BLaER1 treated with 17β-estradiol and CSF1 and Interleukin-3, amounts not matched to agents 10 nM and 100 nM (cell line): Measurements from ENCODE around the gene ACAA2.
"Not testable (repeated sequence)": the region's sequence is repeated elsewhere in the genome, so short reads cannot be mapped to it uniquely, and the experiment has no call there.

Experiments
- H3K27ac ChIP-seq, 11 experiments: shearing (Covaris generic); formaldehyde crosslinking; 2 replicates each; pipeline ENCODE4 v1.8.1; 2022
- H3K27me3 ChIP-seq, 11 experiments: shearing (Covaris generic); formaldehyde crosslinking; 2 replicates each; pipeline ENCODE4 v1.8.1; 2022
- H3K36me3 ChIP-seq, 11 experiments: shearing (Covaris generic); formaldehyde crosslinking; 2 replicates each; pipeline ENCODE4 v1.8.1; 2022
- H3K4me1 ChIP-seq, 10 experiments: shearing (Covaris generic); formaldehyde crosslinking; 2 replicates each; pipeline ENCODE4 v1.8.1; 2022
- H3K4me2 ChIP-seq, 11 experiments: shearing (Covaris generic); formaldehyde crosslinking; 2 replicates each; pipeline ENCODE4 v1.8.1; 2022
- H3K4me3 ChIP-seq, 10 experiments: shearing (Covaris generic); formaldehyde crosslinking; 2 replicates each; pipeline ENCODE4 v1.8.1; 2022
- H3K9ac ChIP-seq, 11 experiments: shearing (Covaris generic); formaldehyde crosslinking; 2 replicates each; pipeline ENCODE4 v1.8.1; 2022
- H3K9me3 ChIP-seq, 11 experiments: shearing (Covaris generic); formaldehyde crosslinking; replicated peaks in 1 of 11; 2 replicates each; pipeline ENCODE4 v1.8.1; 2022
- H4K20me1 ChIP-seq, 11 experiments: shearing (Covaris generic); formaldehyde crosslinking; 2 replicates each; pipeline ENCODE4 v1.8.1; 2022
- Cebpa-rat ChIP-seq, 11 experiments: shearing (Covaris generic); IDR thresholded peaks; 2 replicates each; pipeline ENCODE4 v1.8.1; 2022

Gene ACAA2

GRCh38 chr18:49839012-49839411, 25.7 kb upstream of the ACAA2 start:
- no peak overlapping the region for H3K27ac ChIP-seq
- no peak overlapping the region for H3K4me3 ChIP-seq
- H3K27me3 ChIP-seq = no peaks in the 10 kb centered on the region
- H3K9ac ChIP-seq = no peak overlapping the region
- no peak overlapping the region for H3K4me2 ChIP-seq
- no peaks in the 10 kb centered on the region for H3K9me3 ChIP-seq
- TF ChIP-seq Cebpa-rat (IDR thresholded peaks at IDR 0.05) = no peak
- 0 out of 20 replicates have a peak, but pooled peaks cover 0 to 2% (median 0%) of the 10 kb centered on the region in 10 experiments for H3K4me1 ChIP-seq
- no peaks in the 10 kb centered on the region for H3K36me3 ChIP-seq
- no peaks in the 10 kb centered on the region; a peak in 1 of 22 replicates for H4K20me1 ChIP-seq

GRCh38 chr18:49838381-49838780, 25.0 kb upstream of the ACAA2 start:
- H3K9ac ChIP-seq = no peak overlapping the region
- H4K20me1 ChIP-seq = no peaks in the 10 kb centered on the region; a peak in 1 of 22 replicates
- no peak overlapping the region for H3K4me2 ChIP-seq
- H3K27me3 ChIP-seq = no peaks in the 10 kb centered on the region
- no peak for TF ChIP-seq Cebpa-rat (IDR thresholded peaks at IDR 0.05)
- no peak overlapping the region for H3K27ac ChIP-seq
- H3K4me1 ChIP-seq = no peaks in the 10 kb centered on the region
- no peaks in the 10 kb centered on the region for H3K9me3 ChIP-seq
- H3K36me3 ChIP-seq = no peaks in the 10 kb centered on the region
- H3K4me3 ChIP-seq = no peak overlapping the region

GRCh38 chr18:49837889-49838288, 24.6 kb upstream of the ACAA2 start:
- no peaks in the 10 kb centered on the region; a peak in 1 of 22 replicates for H4K20me1 ChIP-seq
- no peak overlapping the region for H3K27ac ChIP-seq
- H3K9ac ChIP-seq = no peak overlapping the region
- H3K27me3 ChIP-seq = no peaks in the 10 kb centered on the region
- H3K4me3 ChIP-seq = no peak overlapping the region
- H3K4me1 ChIP-seq = no peaks in the 10 kb centered on the region
- no peaks in the 10 kb centered on the region for H3K9me3 ChIP-seq
- no peak for TF ChIP-seq Cebpa-rat (IDR thresholded peaks at IDR 0.05)
- no peak overlapping the region for H3K4me2 ChIP-seq
- H3K36me3 ChIP-seq = no peaks in the 10 kb centered on the region

DNA sequence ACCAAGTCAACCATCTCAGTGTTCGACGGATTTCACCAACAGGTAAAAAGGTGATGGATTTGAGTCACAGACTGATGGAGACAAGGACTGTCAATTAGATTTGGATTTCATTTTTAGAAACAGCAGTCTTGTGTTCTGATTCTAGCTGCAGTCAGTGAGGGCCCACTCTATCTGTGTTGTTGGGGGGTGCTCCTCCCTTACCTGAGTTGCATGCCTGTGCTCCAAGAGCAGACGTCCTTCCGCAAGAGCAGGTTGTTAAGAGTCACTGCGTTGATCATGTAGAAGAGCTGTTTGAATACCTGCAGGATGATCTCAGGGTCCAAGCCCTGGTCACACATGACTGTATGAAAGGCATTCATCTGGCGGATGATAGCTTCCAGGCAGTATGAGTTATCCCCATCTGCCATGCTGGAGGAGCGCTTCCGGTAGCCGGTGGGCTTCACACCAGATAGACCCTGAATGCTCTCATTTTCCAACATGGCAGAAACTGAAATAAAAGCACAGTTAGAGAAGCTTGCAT, 24.0 kb upstream of the ACAA2 start:
- H3K9me3 ChIP-seq, H3K27ac ChIP-seq, H3K4me1 ChIP-seq, H3K4me2 ChIP-seq, H3K9ac ChIP-seq, H4K20me1 ChIP-seq, H3K36me3 ChIP-seq, H3K4me3 ChIP-seq, H3K27me3 ChIP-seq: not testable (repeated sequence)

DNA sequence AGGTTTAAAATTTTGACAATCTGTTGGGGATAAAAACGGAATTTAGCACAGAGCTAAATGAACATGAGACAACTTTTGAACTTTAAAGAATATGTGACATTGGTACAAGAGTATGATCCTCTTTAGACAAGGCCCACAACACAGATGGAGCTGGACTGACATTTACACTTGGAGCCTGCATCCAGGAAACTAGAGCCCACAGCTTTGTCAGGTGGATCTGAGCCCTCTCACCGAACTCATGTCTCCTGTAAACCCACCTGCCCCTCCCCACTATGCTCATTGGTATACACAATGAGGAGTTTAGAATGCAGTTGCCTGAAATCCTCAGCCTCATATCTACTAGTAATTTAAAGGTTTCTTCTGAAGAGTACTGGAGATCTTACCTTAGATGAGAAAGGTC, 22.1 kb upstream of the ACAA2 start:
- no peaks in the 10 kb centered on the region for H3K27me3 ChIP-seq
- H3K4me3 ChIP-seq = no peak overlapping the region
- no peaks in the 10 kb centered on the region for H3K4me1 ChIP-seq
- H3K9me3 ChIP-seq = peaks cover 3 to 7% (median 5%) of the 10 kb centered on the region in 11 experiments; a peak in 17 of 22 replicates
- TF ChIP-seq Cebpa-rat (IDR thresholded peaks at IDR 0.05) = no peak
- H4K20me1 ChIP-seq = no peaks in the 10 kb centered on the region
- no peak overlapping the region for H3K9ac ChIP-seq
- H3K27ac ChIP-seq = no peak overlapping the region
- no peak overlapping the region for H3K4me2 ChIP-seq
- H3K36me3 ChIP-seq = no peaks in the 10 kb centered on the region

- no peak overlapping the region for H3K27ac ChIP-seq
- H3K36me3 ChIP-seq = no peaks in the 10 kb centered on the region
- H3K4me2 ChIP-seq = no peak overlapping the region
- TF ChIP-seq Cebpa-rat (IDR thresholded peaks at IDR 0.05) = no peak
- peaks cover 4 to 17% (median 7%) of the 10 kb centered on the region in 11 experiments; a peak in 17 of 22 replicates for H3K9me3 ChIP-seq
- H3K4me1 ChIP-seq = no peaks in the 10 kb centered on the region
- no peaks in the 10 kb centered on the region for H4K20me1 ChIP-seq
- no peaks in the 10 kb centered on the region for H3K27me3 ChIP-seq
- H3K4me3 ChIP-seq = no peak overlapping the region
- no peak overlapping the region for H3K9ac ChIP-seq
Measured at GRCh38 chr18:49834258-49834657, 20.9 kb upstream of the ACAA2 start.

DNA sequence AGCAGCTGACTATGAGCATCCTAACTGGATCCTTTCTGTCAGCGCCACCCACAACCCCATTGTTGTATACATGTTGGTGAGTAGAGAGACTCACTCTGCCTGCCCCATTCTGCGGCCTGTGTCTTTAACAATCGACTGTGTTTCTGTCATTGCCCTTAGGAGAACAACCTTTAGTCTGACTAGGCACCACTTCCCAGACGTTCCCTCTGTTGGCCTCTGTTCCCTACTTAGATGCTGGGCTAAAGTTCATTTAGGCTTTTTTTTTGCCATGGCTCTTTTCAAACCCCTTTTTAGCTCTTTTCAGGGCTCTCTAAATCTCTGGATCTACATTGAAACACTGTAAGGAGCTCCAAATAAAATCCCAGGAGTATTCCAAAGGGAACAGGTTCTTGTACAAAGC, 20.5 kb upstream of the ACAA2 start:
- H3K4me2 ChIP-seq = no peak overlapping the region
- no peak overlapping the region for H3K27ac ChIP-seq
- no peaks in the 10 kb centered on the region for H3K27me3 ChIP-seq
- no peak overlapping the region for H3K4me3 ChIP-seq
- no peaks in the 10 kb centered on the region for H3K36me3 ChIP-seq
- H3K9ac ChIP-seq = no peak overlapping the region
- H3K4me1 ChIP-seq = no peaks in the 10 kb centered on the region
- no peak for TF ChIP-seq Cebpa-rat (IDR thresholded peaks at IDR 0.05)
- no peaks in the 10 kb centered on the region for H4K20me1 ChIP-seq
- H3K9me3 ChIP-seq = peaks cover 4 to 18% (median 7%) of the 10 kb centered on the region in 11 experiments; a peak in 17 of 22 replicates

GRCh38 chr18:49832221-49832647, 18.9 kb upstream of the ACAA2 start:
- Histone ChIP-seq H3K9me3 (peaks cover 13 to 30% (median 17%) of the 10 kb centered on the region in 11 experiments), H3K4me3 (no peak overlapping the region), H4K20me1 (no peaks in the 10 kb centered on the region), H3K9ac (no peak overlapping the region), H3K36me3 (peaks cover 0 to 2% (median 0%) of the 10 kb centered on the region in 11 experiments; a peak in 1 of 22 replicates), H3K27ac (no peak overlapping the region), H3K4me1 (no peaks in the 10 kb centered on the region), H3K4me2 (no peak overlapping the region), H3K27me3 (no peaks in the 10 kb centered on the region)
- no peak for TF ChIP-seq Cebpa-rat (IDR thresholded peaks at IDR 0.05)

- Histone ChIP-seq H3K27ac (no peak overlapping the region), H4K20me1 (no peaks in the 10 kb centered on the region), H3K36me3 (peaks cover 0 to 4% (median 0%) of the 10 kb centered on the region in 11 experiments; a peak in 2 of 22 replicates), H3K4me3 (no peak overlapping the region), H3K4me1 (no peaks in the 10 kb centered on the region), H3K9me3 (peaks cover 19 to 38% (median 27%) of the 10 kb centered on the region in 11 experiments), H3K4me2 (no peak overlapping the region), H3K27me3 (no peaks in the 10 kb centered on the region), H3K9ac (no peak overlapping the region)
- no peak for TF ChIP-seq Cebpa-rat (IDR thresholded peaks at IDR 0.05)
Measured at GRCh38 chr18:49827996-49828395, 14.7 kb upstream of the ACAA2 start.
